MM.1S (cell line): ENCODE measurements around the gene KDM2A.

Experiments
- DNase-seq: peaks from one replicate; pipeline ENCODE4 v3.0.0-alpha.2; 2015
- H2AFZ ChIP-seq: fragments of 300-600 bp; sonication (generic); 2 replicates; pipeline ENCODE4 v1.6.0; 2016; ENCODE audit warnings: antibody characterized with exemption, low read length
- H3F3A ChIP-seq: fragments of 300-600 bp; sonication (generic); 2 replicates; pipeline ENCODE4 v1.6.1; 2016; ENCODE audit warnings: mild to moderate bottlenecking, antibody characterized with exemption, low read length, moderate library complexity, mixed read lengths; ENCODE audit not compliant: insufficient read depth
- H3K27ac ChIP-seq: fragments of 300-600 bp; sonication (generic); 2 replicates; pipeline ENCODE4 v1.5.1; 2016; ENCODE audit warnings: mild to moderate bottlenecking, low read length
- H3K27me3 ChIP-seq: fragments of 300-600 bp; sonication (generic); replicated peaks from 2 replicates; pipeline ENCODE4 v1.6.0; 2016; ENCODE audit warnings: low read length; ENCODE audit not compliant: insufficient read depth
- H3K36me3 ChIP-seq: fragments of 300-600 bp; sonication (generic); replicated peaks from 2 replicates; pipeline ENCODE4 v1.6.1; 2016; ENCODE audit warnings: mild to moderate bottlenecking, low read length, mixed read lengths; ENCODE audit not compliant: insufficient read depth
- H3K4me1 ChIP-seq: fragments of 300-600 bp; sonication (generic); 2 replicates; pipeline ENCODE4 v1.6.1; 2016; ENCODE audit warnings: low read length, mixed read lengths
- H3K4me2 ChIP-seq: fragments of 300-600 bp; sonication (generic); 2 replicates; pipeline ENCODE4 v1.6.0; 2016; ENCODE audit warnings: low read depth, low read length
- H3K4me3 ChIP-seq: fragments of 300-600 bp; sonication (generic); 2 replicates; pipeline ENCODE4 v1.5.1; 2016; ENCODE audit warnings: low read length, mixed read lengths
- H3K79me2 ChIP-seq: fragments of 300-600 bp; sonication (generic); 2 replicates; pipeline ENCODE4 v1.6.1; 2016; ENCODE audit warnings: mixed run types, low read length, mixed read lengths
- H3K9ac ChIP-seq: fragments of 300-600 bp; sonication (generic); 2 replicates; pipeline ENCODE4 v1.6.1; 2016; ENCODE audit warnings: low read length, mixed read lengths
- H3K9me2 ChIP-seq: fragments of 300-600 bp; sonication (generic); replicated peaks from 2 replicates; pipeline ENCODE4 v1.6.1; 2016; ENCODE audit warnings: mild to moderate bottlenecking, low read length, mixed read lengths; ENCODE audit not compliant: insufficient read depth
- H3K9me3 ChIP-seq: fragments of 300-600 bp; sonication (generic); replicated peaks from 2 replicates; pipeline ENCODE4 v1.6.1; 2016; ENCODE audit warnings: mild to moderate bottlenecking, low read length, mixed read lengths; ENCODE audit not compliant: insufficient read depth
- H4K20me1 ChIP-seq: fragments of 300-600 bp; sonication (generic); 2 replicates; pipeline ENCODE4 v1.6.1; 2016; ENCODE audit warnings: mild to moderate bottlenecking, low read length, moderate library complexity, mixed read lengths; ENCODE audit not compliant: insufficient read depth
- CTCF ChIP-seq: fragments of 300-600 bp; sonication (generic); IDR thresholded peaks from 2 replicates; pipeline ENCODE4 v1.5.1; 2016; ENCODE audit warnings: antibody characterized with exemption, low read length, mixed read lengths
- EZH2 ChIP-seq: fragments of 300-600 bp; sonication (generic); optimal IDR thresholded peaks from 2 replicates; pipeline ENCODE3; 2017; ENCODE audit warnings: low read depth, mild to moderate bottlenecking, antibody characterized with exemption, low read length, mixed read lengths
- EZH2phosphoT487 ChIP-seq: fragments of 300-600 bp; sonication (generic); IDR thresholded peaks from 2 replicates; pipeline ENCODE4 v1.6.1; 2018; ENCODE audit warnings: antibody characterized with exemption, low read length

KDM2A gene

DNA sequence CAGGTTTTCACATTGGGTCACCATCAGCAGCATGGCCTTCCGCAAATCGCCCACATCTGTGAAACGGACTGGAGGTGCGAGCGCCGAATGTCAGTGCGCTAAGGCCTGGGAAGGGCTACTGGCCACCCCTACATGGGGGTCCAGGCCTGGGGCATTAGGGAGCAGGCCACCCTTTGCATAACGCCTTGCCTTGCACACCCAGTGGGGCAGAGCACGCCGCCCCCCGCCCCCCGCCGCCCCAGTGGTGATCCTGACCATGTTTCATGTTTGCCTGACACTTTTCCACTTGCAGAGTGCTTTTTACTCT, 149.9 kb downstream of the KDM2A start:
- no peak overlapping the region for H2AFZ ChIP-seq
- peak overlapping the region; percentile 90 for H3K4me2 ChIP-seq
- peaks cover 20% of the 10 kb centered on the region for H3F3A ChIP-seq
- H3K79me2 ChIP-seq: peaks cover 80% of the 10 kb centered on the region
- peak overlapping the region; percentile 94; the same call in 1 of the 2 replicates for H3K27ac ChIP-seq
- no peaks in the 10 kb centered on the region; the same call in 1 of the 2 replicates for H3K36me3 ChIP-seq
- peak overlapping the region; percentile 81 for H3K4me3 ChIP-seq
- TF ChIP-seq EZH2phosphoT487 (no peak), EZH2 (no peak), CTCF (no peak)
- H3K9ac ChIP-seq: peak overlapping the region; percentile 92; the same call in 1 of the 2 replicates
- peaks cover 59% of the 10 kb centered on the region for H3K4me1 ChIP-seq
- peaks cover 45% of the 10 kb centered on the region for H4K20me1 ChIP-seq
- DNase-seq: no peak
- no peaks in the 10 kb centered on the region for H3K27me3 ChIP-seq
- H3K9me2 ChIP-seq: no peaks in the 10 kb centered on the region
- no peaks in the 10 kb centered on the region for H3K9me3 ChIP-seq

- DNase-seq: no peak
- Histone ChIP-seq H3K36me3 (no peaks in the 10 kb centered on the region; the same call in 1 of the 2 replicates), H3K9me3 (no peaks in the 10 kb centered on the region), H3K9ac (peak overlapping the region; percentile 92; the same call in 1 of the 2 replicates), H2AFZ (no peak overlapping the region), H3F3A (peaks cover 20% of the 10 kb centered on the region), H4K20me1 (peaks cover 45% of the 10 kb centered on the region), H3K27me3 (no peaks in the 10 kb centered on the region), H3K4me1 (peaks cover 62% of the 10 kb centered on the region), H3K9me2 (no peaks in the 10 kb centered on the region), H3K27ac (peak overlapping the region; percentile 94; the same call in 1 of the 2 replicates), H3K79me2 (peaks cover 87% of the 10 kb centered on the region), H3K4me3 (peak overlapping the region; percentile 81), H3K4me2 (peak overlapping the region; percentile 90)
- TF ChIP-seq EZH2phosphoT487 (no peak), EZH2 (no peak), CTCF (no peak)
These were observed 150.6 kb downstream of the KDM2A start for GRCh38 chr11:67269401-67270255.

DNA sequence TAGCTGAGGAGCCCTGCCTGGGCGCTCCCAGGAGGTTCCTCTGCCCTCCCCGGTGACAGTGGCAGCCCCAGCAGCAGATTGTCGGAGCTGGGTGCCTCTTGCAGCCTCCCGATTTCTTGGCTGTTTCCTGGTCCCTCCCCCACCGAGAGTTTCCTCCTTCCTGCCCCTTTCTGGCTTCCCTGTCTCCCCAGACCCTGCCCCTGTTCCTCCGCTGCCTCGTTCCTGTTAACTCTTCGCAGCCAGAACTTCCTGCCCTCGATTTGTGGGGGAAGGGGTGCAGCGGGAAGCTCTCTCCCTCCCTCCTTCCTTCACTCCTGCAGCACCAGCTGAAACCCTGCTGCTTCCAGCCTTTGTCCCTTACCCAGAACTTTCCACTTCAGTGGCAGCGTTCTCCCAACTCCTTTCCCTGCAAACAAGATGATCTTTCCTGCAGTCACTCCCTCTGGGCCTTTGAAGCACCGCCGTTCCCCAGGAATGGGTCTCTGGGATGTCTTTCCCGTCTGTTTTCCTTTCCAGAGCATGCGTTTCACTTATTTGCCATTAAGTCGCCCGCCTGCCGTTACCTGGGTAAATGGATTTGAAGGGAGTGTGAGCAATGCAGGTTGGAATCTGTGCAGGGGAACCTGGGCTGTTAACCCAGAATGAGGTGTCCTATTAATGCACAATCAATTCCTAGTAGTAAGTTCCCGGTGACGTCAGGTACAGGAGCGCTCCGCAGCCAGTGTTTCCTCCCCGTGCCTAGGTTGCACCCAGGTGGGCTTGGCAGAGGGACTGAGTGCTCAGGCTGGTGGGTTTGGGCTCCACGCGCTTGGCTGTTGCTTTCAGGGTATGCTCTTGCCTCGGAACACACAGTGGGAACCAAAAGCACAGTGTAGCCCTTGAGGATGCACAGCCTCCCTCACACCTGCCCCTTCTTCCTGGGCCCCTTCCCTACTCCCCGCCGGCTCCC, 151.5 kb downstream of the KDM2A start:
- Histone ChIP-seq H3K79me2 (peaks cover 96% of the 10 kb centered on the region), H3K4me2 (peak overlapping the region; percentile 90), H3K4me1 (peaks cover 69% of the 10 kb centered on the region), H3K9me2 (no peaks in the 10 kb centered on the region), H2AFZ (no peak overlapping the region), H3F3A (peaks cover 25% of the 10 kb centered on the region), H3K27me3 (no peaks in the 10 kb centered on the region), H3K27ac (peak overlapping the region; percentile 94; the same call in 1 of the 2 replicates), H3K4me3 (peak overlapping the region; percentile 81; the same call in 1 of the 2 replicates), H4K20me1 (peaks cover 45% of the 10 kb centered on the region), H3K9me3 (no peaks in the 10 kb centered on the region), H3K9ac (peak overlapping the region; percentile 92; the same call in 1 of the 2 replicates), H3K36me3 (no peaks in the 10 kb centered on the region; the same call in 1 of the 2 replicates)
- DNase-seq: no peak
- TF ChIP-seq EZH2 (no peak), CTCF (no peak), EZH2phosphoT487 (no peak)
